OCI-LY1 (cell line): Measurements from ENCODE around the gene ARHGAP44.

Source experiments
- CTCF ChIP-seq: fragments of 200-600 bp; sonication (generic), shearing (Covaris generic); IDR thresholded peaks from 2 replicates; pipeline ENCODE4 v1.5.1; 2017; ENCODE audit warnings: mild to moderate bottlenecking, antibody characterized with exemption, low read length, moderate library complexity, mixed read lengths
- EZH2 ChIP-seq: fragments of 200-600 bp; sonication (generic), shearing (Covaris generic); IDR thresholded peaks from 2 replicates; pipeline ENCODE4 v1.8.0; 2017; ENCODE audit warnings: borderline replicate concordance, mixed run types, mild to moderate bottlenecking, antibody characterized with exemption, low read length, moderate library complexity, mixed read lengths

- TF ChIP-seq CTCF (no peak), EZH2 (no peak)
Measured at GRCh38 chr17:12812877-12813276, 23.6 kb downstream of the ARHGAP44 start.
